Adipocyte (in vitro differentiated cells): ENCODE measurements around the gene MDM4.

Source experiments
- DNase-seq: peaks from one replicate; pipeline ENCODE4 v3.0.0-alpha.2; 2015; ENCODE audit warnings: low read depth
- H3K27me3 ChIP-seq: replicated peaks from 2 replicates; pipeline ENCODE4 v1.7.0; 2013; ENCODE audit warnings: mild to moderate bottlenecking, low read length, moderate library complexity; ENCODE audit not compliant: control insufficient read depth, insufficient read depth
- H3K36me3 ChIP-seq: 2 replicates; pipeline ENCODE4 v1.7.0; 2013; ENCODE audit warnings: low read length, mild to moderate bottlenecking, moderate library complexity; ENCODE audit not compliant: control insufficient read depth, insufficient read depth, severe bottlenecking
- H3K4me1 ChIP-seq: 2 replicates; pipeline ENCODE4 v1.7.0; 2013; ENCODE audit warnings: mild to moderate bottlenecking, low read length, moderate library complexity; ENCODE audit not compliant: control insufficient read depth, insufficient read depth
- H3K4me3 ChIP-seq: 2 replicates; pipeline ENCODE4 v1.7.0; 2013; ENCODE audit warnings: mild to moderate bottlenecking, low read length, moderate library complexity
- H3K9ac ChIP-seq: 2 replicates; pipeline ENCODE4 v1.7.0; 2013; ENCODE audit warnings: mild to moderate bottlenecking, low read length, moderate library complexity
- H3K9me3 ChIP-seq: 2 replicates; pipeline ENCODE4 v1.7.0; 2013; ENCODE audit warnings: mild to moderate bottlenecking, low read length, moderate library complexity; ENCODE audit not compliant: control insufficient read depth

Gene MDM4

DNA sequence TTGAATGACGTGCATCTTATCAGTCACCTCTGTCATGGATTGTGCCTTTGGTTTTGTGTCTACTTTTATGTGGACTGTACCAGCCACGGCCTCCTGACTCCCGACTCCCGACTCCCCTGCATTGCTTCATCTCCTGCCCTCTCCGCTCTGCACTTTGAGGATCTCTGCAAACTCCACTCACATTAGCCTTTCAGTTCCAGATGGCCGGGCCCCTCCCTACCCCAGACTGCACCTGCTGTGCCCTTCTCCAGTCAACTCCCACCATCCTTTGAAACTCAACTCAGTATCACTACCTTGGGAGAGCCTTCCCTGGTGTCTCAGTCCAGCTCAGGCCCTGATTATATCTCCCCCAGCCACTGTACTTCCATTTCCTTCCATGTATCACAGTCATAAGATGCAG lies 71.4 kb downstream of the MDM4 start:
- H3K9ac ChIP-seq = no peak overlapping the region
- peaks cover 19% of the 10 kb centered on the region for H3K4me1 ChIP-seq
- H3K9me3 ChIP-seq = no peaks in the 10 kb centered on the region
- H3K36me3 ChIP-seq = no peaks in the 10 kb centered on the region
- DNase-seq = no peak
- H3K4me3 ChIP-seq = no peak overlapping the region
- no peaks in the 10 kb centered on the region for H3K27me3 ChIP-seq

DNA sequence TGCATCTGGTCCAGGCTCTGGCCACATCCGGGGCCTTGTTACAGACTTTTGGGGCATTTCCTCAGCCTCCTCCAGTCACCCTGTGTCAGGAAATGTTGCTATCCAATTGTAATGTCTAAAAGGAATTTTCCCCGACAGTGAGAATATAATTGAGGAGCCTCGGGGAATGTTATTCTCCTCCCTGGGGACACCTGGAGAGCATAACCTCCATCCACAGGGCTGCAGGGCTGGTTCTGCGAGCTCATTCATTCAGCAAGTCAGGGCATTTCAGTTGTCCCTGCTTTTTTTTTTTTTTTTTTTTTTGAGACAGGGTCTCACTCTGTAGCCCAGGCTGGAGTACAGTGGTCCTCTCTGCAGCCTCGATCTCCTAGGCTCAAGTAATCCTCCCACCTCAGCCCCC lies 72.6 kb downstream of the MDM4 start:
- H3K36me3 ChIP-seq = no peaks in the 10 kb centered on the region
- H3K27me3 ChIP-seq = no peaks in the 10 kb centered on the region
- DNase-seq = no peak
- H3K9me3 ChIP-seq = no peaks in the 10 kb centered on the region
- no peak overlapping the region for H3K9ac ChIP-seq
- H3K4me1 ChIP-seq = peaks cover 21% of the 10 kb centered on the region
- no peak overlapping the region for H3K4me3 ChIP-seq

DNA sequence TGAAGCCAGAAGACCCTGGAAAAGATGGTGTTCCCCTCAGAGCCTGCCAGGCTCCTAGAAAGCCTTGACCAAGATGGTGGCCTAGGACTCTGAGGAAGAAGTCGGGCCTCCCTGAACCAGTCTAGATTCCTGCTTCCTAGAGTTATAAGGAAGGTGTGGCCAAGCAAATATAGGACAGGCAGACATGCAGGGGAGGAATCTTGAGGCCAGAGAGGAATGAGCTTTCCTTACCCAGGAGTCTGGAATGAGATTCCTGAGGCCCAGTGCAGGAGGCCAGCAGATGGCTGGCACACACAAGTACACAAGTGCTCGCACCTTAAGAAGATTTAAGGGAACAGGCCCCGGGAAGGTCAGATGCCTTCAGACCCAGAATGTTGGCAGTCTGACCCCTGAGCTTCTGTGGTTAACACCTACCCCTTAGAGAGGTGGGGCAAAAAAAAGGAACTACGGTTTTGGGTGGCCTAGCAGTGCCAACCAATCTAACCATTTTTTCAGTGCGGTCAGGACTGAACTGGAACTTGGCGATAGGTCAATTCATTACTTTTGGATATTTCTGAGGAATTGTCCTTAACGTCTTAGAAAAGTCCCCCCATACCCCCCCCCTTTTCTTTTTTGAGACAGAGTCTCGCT lies 73.3 kb downstream of the MDM4 start:
- H3K4me1 ChIP-seq = peaks cover 16% of the 10 kb centered on the region
- no peaks in the 10 kb centered on the region for H3K27me3 ChIP-seq
- H3K9me3 ChIP-seq = no peaks in the 10 kb centered on the region
- H3K36me3 ChIP-seq = no peaks in the 10 kb centered on the region
- peak; percentile 15 for DNase-seq
- no peak overlapping the region for H3K4me3 ChIP-seq
- no peak overlapping the region for H3K9ac ChIP-seq

DNA sequence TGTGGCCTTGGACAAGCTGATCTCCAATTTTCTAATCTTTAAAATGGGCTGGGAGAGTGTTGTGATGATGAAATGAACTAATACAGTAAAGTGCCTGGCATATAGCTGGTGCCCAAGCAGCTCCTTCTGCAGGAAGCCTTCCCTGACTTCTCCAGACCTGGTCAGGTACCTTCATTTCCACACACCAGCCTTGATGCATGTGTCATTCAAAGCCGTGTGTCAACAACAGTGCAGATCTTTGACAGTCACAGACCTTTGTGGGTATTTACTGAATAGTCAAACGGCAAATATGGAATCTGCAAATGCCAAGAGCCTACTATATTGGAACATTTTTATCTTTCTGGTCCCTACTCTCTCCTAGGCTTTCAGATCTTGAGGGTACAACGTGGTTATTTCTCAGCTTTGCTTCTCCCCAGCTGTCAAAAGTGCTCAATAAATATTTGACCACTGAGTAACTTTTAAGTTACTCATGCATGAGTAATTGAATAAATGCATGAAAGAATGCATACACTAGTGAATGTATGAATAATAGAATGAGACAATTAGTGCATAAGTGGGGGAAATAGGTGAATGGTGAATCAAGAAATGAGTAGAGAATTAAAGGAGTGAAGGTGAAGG lies 75.4 kb downstream of the MDM4 start:
- H3K27me3 ChIP-seq = no peaks in the 10 kb centered on the region
- H3K9me3 ChIP-seq = no peaks in the 10 kb centered on the region
- H3K4me3 ChIP-seq = no peak overlapping the region
- peaks cover 16% of the 10 kb centered on the region for H3K4me1 ChIP-seq
- H3K36me3 ChIP-seq = no peaks in the 10 kb centered on the region
- H3K9ac ChIP-seq = no peak overlapping the region
- DNase-seq = peak; percentile 42

DNA sequence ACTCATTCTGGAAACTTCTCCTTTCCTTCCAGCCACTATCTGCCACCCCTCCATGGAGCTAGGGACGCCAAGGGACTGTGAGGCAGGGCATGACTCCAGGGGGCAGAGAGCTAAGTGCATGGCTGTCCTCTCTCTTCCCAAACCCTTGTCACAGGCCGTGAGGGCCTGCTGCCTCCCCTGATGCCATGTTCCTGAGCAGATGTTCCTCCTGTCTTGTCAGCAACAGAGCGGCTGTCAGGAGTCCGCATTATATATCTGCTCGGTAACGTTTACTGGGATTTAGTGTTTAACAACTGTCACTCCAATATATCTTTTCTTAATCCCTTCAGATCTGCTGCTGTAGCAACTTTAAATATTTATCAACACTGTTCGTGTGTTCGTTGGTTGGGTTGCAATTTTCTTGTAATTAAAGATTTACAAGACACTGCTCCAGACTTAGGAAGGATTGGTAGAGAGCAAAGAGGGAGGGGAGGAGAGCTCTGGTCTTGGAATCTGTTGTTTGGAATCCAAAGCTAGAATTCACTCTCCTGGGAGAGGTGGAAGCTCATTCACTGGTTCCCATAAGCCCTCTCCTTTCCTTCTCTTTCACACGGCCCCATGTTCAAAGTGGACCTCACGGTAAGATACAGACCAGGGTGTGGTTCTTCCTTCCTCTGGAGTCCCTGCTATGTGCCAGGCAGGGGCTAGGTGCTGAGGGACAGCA lies 76.2 kb downstream of the MDM4 start:
- DNase-seq = no peak
- H3K27me3 ChIP-seq = no peaks in the 10 kb centered on the region
- no peaks in the 10 kb centered on the region for H3K9me3 ChIP-seq
- H3K4me1 ChIP-seq = peaks cover 16% of the 10 kb centered on the region
- H3K36me3 ChIP-seq = no peaks in the 10 kb centered on the region
- no peak overlapping the region for H3K4me3 ChIP-seq
- H3K9ac ChIP-seq = no peak overlapping the region

DNA sequence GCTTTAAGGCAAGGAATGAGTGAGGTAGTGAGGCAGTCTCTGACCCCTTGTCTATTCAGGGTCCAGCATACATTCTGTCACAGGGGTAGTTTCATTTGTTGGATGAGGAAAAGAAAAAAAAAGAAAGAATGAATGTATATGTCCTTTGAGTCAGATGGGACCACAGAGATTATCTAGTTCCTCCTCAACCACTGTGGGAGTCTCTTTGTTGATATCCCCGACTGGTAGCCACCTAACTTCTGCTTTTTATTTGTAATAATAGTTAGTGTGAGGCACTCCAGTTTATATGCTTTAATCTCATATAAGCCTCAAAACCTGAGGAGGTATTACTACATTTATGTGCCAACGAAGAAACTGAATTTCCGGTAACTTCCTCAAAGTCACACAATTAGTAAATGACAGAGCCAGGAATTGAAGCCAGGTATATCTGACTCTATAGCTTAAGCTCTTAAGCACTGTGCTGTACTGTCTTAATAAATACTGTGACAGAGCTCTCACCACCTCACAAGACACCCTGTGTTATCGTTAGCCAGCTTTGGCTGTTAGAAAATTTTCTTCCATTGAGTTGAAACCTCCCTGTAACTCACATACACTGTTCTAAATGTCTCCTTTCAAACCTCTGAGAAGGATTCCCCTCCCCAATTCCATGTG lies 82.2 kb downstream of the MDM4 start:
- Histone ChIP-seq H3K27me3 (peaks cover 30% of the 10 kb centered on the region), H3K9me3 (no peaks in the 10 kb centered on the region), H3K4me1 (peaks cover 4% of the 10 kb centered on the region), H3K9ac (no peak overlapping the region), H3K4me3 (no peak overlapping the region), H3K36me3 (no peaks in the 10 kb centered on the region)
- DNase-seq = no peak

DNA sequence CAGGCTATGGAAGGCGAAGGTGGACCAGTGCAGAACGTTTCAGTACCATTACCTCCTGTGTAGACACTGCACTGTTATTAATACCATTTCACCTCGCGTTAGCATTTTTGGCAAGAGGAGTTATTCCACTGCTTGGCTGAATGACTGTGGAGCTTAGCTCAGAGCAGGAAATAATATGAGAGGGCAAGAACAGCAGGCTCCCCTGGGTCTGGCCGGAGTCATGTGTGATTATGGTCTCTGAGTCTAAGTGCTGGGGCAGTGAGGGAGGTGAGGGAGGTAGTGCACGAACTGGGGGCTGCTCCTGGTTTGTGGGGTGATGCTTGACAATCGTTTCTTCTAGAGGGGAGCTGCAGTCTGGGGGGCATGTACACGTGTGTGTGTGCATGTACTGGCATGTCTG lies 82.9 kb downstream of the MDM4 start:
- Histone ChIP-seq H3K27me3 (peaks cover 35% of the 10 kb centered on the region), H3K36me3 (no peaks in the 10 kb centered on the region), H3K9me3 (no peaks in the 10 kb centered on the region), H3K4me3 (no peak overlapping the region), H3K4me1 (peaks cover 4% of the 10 kb centered on the region), H3K9ac (no peak overlapping the region)
- DNase-seq = no peak

DNA sequence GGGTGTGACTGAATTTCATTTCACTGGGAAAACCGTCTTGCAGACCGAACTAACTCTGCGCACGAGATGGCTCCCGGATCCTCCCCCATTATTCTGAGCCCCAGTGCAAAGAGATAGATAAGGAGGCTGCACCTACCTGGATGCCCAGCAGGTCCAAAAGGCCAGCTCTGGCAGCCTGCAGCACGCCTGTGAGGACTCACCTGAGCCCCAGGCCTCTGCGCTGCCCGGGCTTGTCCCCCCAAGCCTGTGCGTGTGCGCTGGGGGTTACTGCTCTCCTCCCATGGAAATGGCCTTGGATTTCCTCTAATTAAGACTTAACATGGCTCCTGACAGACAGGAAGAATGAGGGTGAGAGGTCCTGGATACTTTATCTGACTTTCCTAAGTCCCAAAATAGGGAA lies 83.4 kb downstream of the MDM4 start:
- H3K4me3 ChIP-seq = no peak overlapping the region
- DNase-seq = no peak
- H3K9ac ChIP-seq = no peak overlapping the region
- H3K9me3 ChIP-seq = no peaks in the 10 kb centered on the region
- H3K27me3 ChIP-seq = peaks cover 36% of the 10 kb centered on the region
- H3K36me3 ChIP-seq = no peaks in the 10 kb centered on the region
- H3K4me1 ChIP-seq = peaks cover 4% of the 10 kb centered on the region

DNA sequence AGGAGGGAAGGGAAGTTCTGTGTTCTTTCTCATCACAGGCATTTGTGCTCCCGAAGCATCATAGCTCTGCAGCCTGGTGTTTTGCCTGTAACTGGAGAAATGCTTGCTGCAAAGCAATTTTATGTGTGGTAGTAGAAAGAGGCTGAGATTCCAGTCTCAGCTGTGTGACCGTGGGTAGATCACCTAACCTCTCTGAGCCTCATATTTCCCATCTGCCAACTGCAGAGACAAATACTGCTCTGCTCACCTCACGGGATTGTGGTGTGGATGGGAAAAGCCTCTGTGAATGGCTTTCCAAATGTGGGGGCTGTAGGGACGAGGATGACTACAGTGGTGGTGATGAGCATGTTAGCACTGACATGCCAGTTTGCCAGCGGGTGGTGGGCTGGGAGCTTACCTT lies 84.0 kb downstream of the MDM4 start:
- H3K9me3 ChIP-seq = no peaks in the 10 kb centered on the region
- no peak overlapping the region for H3K9ac ChIP-seq
- no peak for DNase-seq

DNA sequence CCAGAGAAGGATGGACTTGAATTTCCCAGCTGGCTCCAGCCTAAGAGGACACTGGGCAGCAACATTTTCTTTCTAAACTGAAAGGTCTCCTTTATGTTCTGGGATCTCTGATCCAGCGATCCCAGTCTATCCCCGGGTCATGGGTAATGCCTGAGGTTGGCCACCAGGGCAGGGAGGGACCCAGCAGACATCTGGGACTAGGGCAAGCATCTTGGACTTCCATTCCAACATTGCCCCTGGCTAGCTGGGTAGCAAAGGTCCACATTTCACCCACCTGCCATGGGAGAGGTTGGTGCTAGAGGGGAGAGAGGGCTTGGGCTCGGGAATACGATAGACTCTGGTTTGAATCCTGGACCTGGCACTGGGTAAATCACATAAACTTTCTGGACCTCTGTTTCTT lies 84.8 kb downstream of the MDM4 start:
- peaks cover 4% of the 10 kb centered on the region for H3K4me1 ChIP-seq
- no peak overlapping the region for H3K9ac ChIP-seq
- peaks cover 36% of the 10 kb centered on the region for H3K27me3 ChIP-seq
- no peak for DNase-seq
- no peaks in the 10 kb centered on the region for H3K36me3 ChIP-seq
- no peak overlapping the region for H3K4me3 ChIP-seq
- H3K9me3 ChIP-seq = no peaks in the 10 kb centered on the region

More for the DNA sequence above, 84.0 kb downstream of the MDM4 start:
- Histone ChIP-seq H3K36me3 (no peaks in the 10 kb centered on the region), H3K4me3 (no peak overlapping the region), H3K4me1 (peaks cover 4% of the 10 kb centered on the region), H3K27me3 (peaks cover 36% of the 10 kb centered on the region)

DNA sequence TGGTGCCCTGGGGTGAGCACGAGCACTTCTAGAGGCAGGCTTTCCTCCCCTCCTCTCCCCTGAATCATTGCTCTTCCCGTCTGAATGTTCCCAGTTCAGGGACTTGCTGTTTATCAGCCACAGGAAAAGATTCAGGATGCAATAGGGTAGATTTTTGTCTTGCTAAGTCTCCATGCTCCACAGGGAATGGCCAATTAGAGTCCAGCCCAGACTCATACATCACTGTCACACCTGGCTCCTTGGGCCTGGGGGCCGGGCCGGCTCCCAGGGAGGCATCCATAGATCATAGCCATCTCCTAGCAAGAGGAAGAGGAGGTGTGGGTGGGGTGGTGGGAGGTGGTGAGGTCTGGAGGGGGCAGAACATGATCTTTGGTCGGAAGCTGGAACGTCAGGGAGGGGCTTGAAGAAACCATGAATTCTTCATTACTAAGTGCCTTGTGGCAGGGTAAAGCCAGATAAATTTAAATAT lies 85.9 kb downstream of the MDM4 start:
- DNase-seq = no peak
- Histone ChIP-seq H3K36me3 (no peaks in the 10 kb centered on the region), H3K4me3 (no peak overlapping the region), H3K9me3 (no peaks in the 10 kb centered on the region), H3K27me3 (peaks cover 36% of the 10 kb centered on the region), H3K4me1 (peaks cover 4% of the 10 kb centered on the region), H3K9ac (no peak overlapping the region)
